Left ventricle myocardium inferior (tissue), 1 donor: ENCODE measurements around the gene MED7. TPM values are rescaled to one million over a fixed set of nuclear protein-coding genes. Genes with fewer than 3 reads are reported as not detected.

Experiments
- DNase-seq: peaks from one replicate; pipeline ENCODE4 v3.0.0-alpha.2; 2020
- H3K27ac ChIP-seq: fragments of 200-600 bp; replicated peaks from 2 replicates; pipeline ENCODE4 v1.8.0; 2021
- H3K27me3 ChIP-seq: fragments of 200-600 bp; 2 replicates; pipeline ENCODE4 v1.8.0; 2021; ENCODE audit warnings: low read depth
- H3K36me3 ChIP-seq: fragments of 200-600 bp; 2 replicates; pipeline ENCODE4 v1.8.0; 2021
- H3K4me1 ChIP-seq: fragments of 200-600 bp; 2 replicates; pipeline ENCODE4 v1.8.0; 2021
- H3K4me3 ChIP-seq: fragments of 200-600 bp; 2 replicates; pipeline ENCODE4 v1.8.0; 2021; ENCODE audit warnings: mild to moderate bottlenecking, moderate library complexity
- H3K9me3 ChIP-seq: fragments of 200-600 bp; replicated peaks from 2 replicates; pipeline ENCODE4 v1.8.0; 2021
- CTCF ChIP-seq: fragments of 200-600 bp; IDR thresholded peaks from 2 replicates; pipeline ENCODE4 v1.8.0; 2021; ENCODE audit warnings: antibody characterized with exemption, mild to moderate bottlenecking, borderline replicate concordance
- intact Hi-C: fragments of 100-400 bp; cut with micrococcal nuclease; formaldehyde crosslinking; loops from one replicate; pipeline ENCODE4 v1.11.0; 2022
- total RNA-seq: library from RNA; stranded (reverse); fragmentation: NEBNext Ultra II Directional; extraction: Animal tissue kit (Norgen Biotek cat#: 25700); gene quantifications from one replicate; pipeline ENCODE4 v1.2.1, GENCODE V29; 2021
- donor health status: DM: no; HTN: yes; CAD: no; lungs with severe emphysema.

Gene MED7
- total RNA-seq, 1 donor from 2014 or later: 10.3 TPM

GRCh38 chr5:157162919-157163510 is 20.4 kb upstream of the MED7 start:
- DNase-seq: no peak
- Histone ChIP-seq H3K27me3 (peaks cover 59% of the 10 kb centered on the region), H3K4me1 (no peaks in the 10 kb centered on the region), H3K4me3 (no peak overlapping the region), H3K36me3 (no peaks in the 10 kb centered on the region), H3K27ac (no peak overlapping the region), H3K9me3 (no peaks in the 10 kb centered on the region)
- TF ChIP-seq CTCF: no peak
- intact Hi-C loops: no loop called here

GRCh38 chr5:157161996-157162395 is 19.3 kb upstream of the MED7 start:
- TF ChIP-seq CTCF: no peak
- intact Hi-C loops: no loop called here
- Histone ChIP-seq H3K27me3 (peaks cover 48% of the 10 kb centered on the region), H3K36me3 (no peaks in the 10 kb centered on the region), H3K27ac (no peak overlapping the region), H3K4me1 (no peaks in the 10 kb centered on the region), H3K4me3 (no peak overlapping the region), H3K9me3 (no peaks in the 10 kb centered on the region)
- DNase-seq: no peak

- H3K27me3 ChIP-seq: peaks cover 31% of the 10 kb centered on the region
- H3K4me3 ChIP-seq: no peak overlapping the region
- no peaks in the 10 kb centered on the region for H3K4me1 ChIP-seq
- H3K36me3 ChIP-seq: no peaks in the 10 kb centered on the region
- no peak for TF ChIP-seq CTCF
- H3K9me3 ChIP-seq: no peaks in the 10 kb centered on the region
- no peak for DNase-seq
- intact Hi-C loops: no loop called here
- H3K27ac ChIP-seq: no peak overlapping the region
These were observed 17.3 kb upstream of the MED7 start for GRCh38 chr5:157160001-157160400.

GRCh38 chr5:157159209-157159751 is 16.6 kb upstream of the MED7 start:
- no peaks in the 10 kb centered on the region for H3K9me3 ChIP-seq
- H3K36me3 ChIP-seq: no peaks in the 10 kb centered on the region
- H3K4me3 ChIP-seq: no peak overlapping the region
- no peak for TF ChIP-seq CTCF
- no peak for DNase-seq
- no peaks in the 10 kb centered on the region for H3K4me1 ChIP-seq
- peaks cover 25% of the 10 kb centered on the region for H3K27me3 ChIP-seq
- intact Hi-C loops: no loop called here
- H3K27ac ChIP-seq: no peak overlapping the region

GRCh38 chr5:157157293-157157891 is 14.7 kb upstream of the MED7 start:
- no peak for DNase-seq
- H3K4me3 ChIP-seq: no peak overlapping the region
- intact Hi-C loops: no loop called here
- H3K27ac ChIP-seq: no peak overlapping the region
- TF ChIP-seq CTCF: no peak
- no peaks in the 10 kb centered on the region for H3K36me3 ChIP-seq
- H3K4me1 ChIP-seq: no peaks in the 10 kb centered on the region
- H3K27me3 ChIP-seq: peaks cover 8% of the 10 kb centered on the region
- H3K9me3 ChIP-seq: no peaks in the 10 kb centered on the region
